Panc1 (cell line): Measurements from ENCODE around the gene HGFAC. TPM values are rescaled to one million over a fixed set of nuclear protein-coding genes. Genes with fewer than 3 reads are reported as not detected.

Source experiments
- ATAC-seq: fragments of 200-7000 bp; cut with Tn5 transposase; 2 replicates; pipeline ENCODE4 v1.9.1; 2020; ENCODE audit warnings: mild to moderate bottlenecking, moderate library complexity
- BruUV-seq: library from RNA; stranded (reverse); fragments of 400-500 nt; replicated peaks from 2 replicates; lab custom pipeline; 2021; lab: Mats Ljungman, UMichigan
- CTCF ChIA-PET: fragments of 300-600 bp; sonication (Branson Sonifier 250); formaldehyde crosslinking; loops from one replicate; lab custom pipeline; 2022; ENCODE audit warnings: antibody characterized with exemption; lab: Charles Lee
- POLR2A ChIA-PET: fragments of 300-600 bp; sonication (Branson Sonifier 250); formaldehyde crosslinking; loops from one replicate; lab custom pipeline; 2022; ENCODE audit warnings: antibody characterized with exemption; lab: Charles Lee
- DNase-seq: peaks from one replicate; pipeline ENCODE4 v3.0.0-alpha.2; 2010; ENCODE audit warnings: low read depth, low spot score
- H3K27ac ChIP-seq: 2 replicates; pipeline ENCODE4 v1.5.1; 2011; ENCODE audit warnings: mild to moderate bottlenecking, low read length, inconsistent platforms
- H3K27me3 ChIP-seq: fragments of 200-500 bp; sonication (Bioruptor generic); 2 replicates; pipeline ENCODE4 v1.6.0; 2014; ENCODE audit warnings: low read length, inconsistent platforms; ENCODE audit not compliant: control insufficient read depth, insufficient read depth
- H3K36me3 ChIP-seq: fragments of 200-500 bp; sonication (Bioruptor generic); 2 replicates; pipeline ENCODE4 v1.5.1; 2014; ENCODE audit warnings: inconsistent platforms, mild to moderate bottlenecking, low read length, moderate library complexity; ENCODE audit not compliant: control insufficient read depth, insufficient read depth
- H3K4me1 ChIP-seq: 2 replicates; pipeline ENCODE4 v1.5.1; 2011; ENCODE audit warnings: inconsistent platforms, mild to moderate bottlenecking, low read length, moderate library complexity; ENCODE audit not compliant: control insufficient read depth, insufficient read depth
- H3K4me3 ChIP-seq, 2 experiments: 2 replicates each; pipeline ENCODE4 v1.5.1; 2011 to 2012; ENCODE audit warnings: low read depth in 2 of 2, low read length in 2 of 2, mild to moderate bottlenecking in 2 of 2, inconsistent platforms in 1 of 2, moderate library complexity in 1 of 2
- H3K9me3 ChIP-seq: fragments of 200-500 bp; sonication (Bioruptor generic); 2 replicates; pipeline ENCODE4 v1.5.1; 2014; ENCODE audit warnings: low read depth, mild to moderate bottlenecking, inconsistent platforms, low read length, moderate library complexity; ENCODE audit not compliant: control insufficient read depth, insufficient read depth
- CTCF ChIP-seq: fragments of 450-650 bp; IDR thresholded peaks from 2 replicates; pipeline ENCODE4 v1.5.1; 2017; ENCODE audit warnings: mild to moderate bottlenecking
- POLR2AphosphoS5 ChIP-seq: IDR thresholded peaks from 2 replicates; pipeline ENCODE4 v1.6.1; 2012; ENCODE audit warnings: mild to moderate bottlenecking, low read depth, low read length, moderate library complexity
- REST ChIP-seq, 2 experiments: IDR thresholded peaks; 2 replicates each; pipeline ENCODE4 v1.6.1; 2011 to 2012; ENCODE audit warnings: low read depth in 2 of 2, control low read depth in 1 of 2, low read length in 1 of 2, mild to moderate bottlenecking in 1 of 2, moderate library complexity in 1 of 2; ENCODE audit not compliant: insufficient read depth in 1 of 2
- SIN3A ChIP-seq: IDR thresholded peaks from 2 replicates; pipeline ENCODE4 v1.6.1; 2012; ENCODE audit warnings: low read depth, mild to moderate bottlenecking, low read length, moderate library complexity, borderline replicate concordance; ENCODE audit not compliant: insufficient read depth
- TCF7L2 ChIP-seq: IDR thresholded peaks from 2 replicates; pipeline ENCODE4 v1.6.1; 2011; ENCODE audit warnings: mild to moderate bottlenecking, low read depth, low read length, inconsistent platforms
- in situ Hi-C: cut with HindIII; loops from 2 replicates; pipeline ENCODE4 v1.10.0; 2016; ENCODE audit warnings: low sequenced_read_pairs, low pct_unique_long_range_greater_than_20kb
- intact Hi-C: fragments of 100-400 bp; cut with micrococcal nuclease; formaldehyde crosslinking; loops from one replicate; pipeline ENCODE4 v1.10.0; 2022; ENCODE audit not compliant: unreplicated experiment
- total RNA-seq: library from RNA; stranded (reverse); gene quantifications from one replicate; pipeline ENCODE4 v1.2.1, GENCODE V29; 2021; ENCODE audit not compliant: unreplicated experiment

Gene HGFAC
- total RNA-seq, 1 experiment from 2014 or later: 0.59 TPM

DNA sequence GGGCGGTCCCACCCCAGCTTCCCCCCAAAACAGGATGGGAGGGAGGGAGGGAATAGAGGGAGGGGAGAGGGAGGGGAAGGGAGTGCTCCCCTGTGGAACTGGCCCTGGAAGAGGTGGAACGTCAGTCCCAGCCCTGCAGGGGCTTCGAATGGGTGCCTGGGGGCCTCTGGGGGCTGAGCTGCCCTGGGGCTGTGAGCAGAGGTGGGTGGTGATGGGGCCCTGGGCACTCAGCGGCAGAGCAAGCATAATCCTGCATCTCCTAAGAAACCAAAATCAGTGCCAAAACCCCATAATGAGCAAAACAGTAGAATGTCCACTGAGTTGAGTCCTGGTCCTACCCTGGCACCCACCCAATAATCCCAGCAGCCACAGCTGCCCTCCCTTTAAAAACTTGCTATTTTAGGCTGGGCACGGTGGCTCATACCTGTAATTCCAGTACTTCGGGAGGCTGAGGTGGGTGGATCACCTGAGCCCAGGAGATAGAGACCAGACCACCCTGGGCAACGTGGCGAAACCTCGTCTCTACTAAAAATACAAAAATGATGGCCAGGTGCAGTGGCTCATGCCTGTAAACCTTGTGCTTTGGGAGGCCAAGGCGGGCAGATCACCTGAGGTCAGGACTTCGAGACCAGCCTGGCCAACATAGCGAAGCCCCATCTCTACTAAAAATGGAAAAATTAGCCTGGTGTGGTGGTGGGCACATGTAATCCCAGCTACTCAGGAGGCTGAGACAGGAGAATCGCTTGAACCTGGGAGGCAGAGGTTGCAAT lies 32.4 kb downstream of the HGFAC start:
- H3K27me3 ChIP-seq: no peaks in the 10 kb centered on the region
- ATAC-seq (no peak), DNase-seq (no peak)
- no peak overlapping the region for H3K4me3 ChIP-seq
- H3K4me1 ChIP-seq: no peaks in the 10 kb centered on the region
- no TSS peak for BruUV-seq
- no peaks in the 10 kb centered on the region for H3K36me3 ChIP-seq
- intact Hi-C loops (no loop called here), in situ Hi-C loops (no loop called here)
- no peaks in the 10 kb centered on the region for H3K9me3 ChIP-seq
- no peak overlapping the region for H3K27ac ChIP-seq
- TF ChIP-seq CTCF (no peak), TCF7L2 (no peak), POLR2AphosphoS5 (no peak), SIN3A (no peak), REST (IDR thresholded peaks at IDR 0.05; ENCODE audit: insufficient read depth in 1 of 2, low read depth in 2 of 2, low read length in 1 of 2) (no peak)
- ChIA-PET CTCF (no interaction called here), POLR2A (no interaction called here)

GRCh38 chr4:3475041-3475712 lies 33.4 kb downstream of the HGFAC start:
- Histone ChIP-seq H3K9me3 (no peaks in the 10 kb centered on the region), H3K4me3 (no peak overlapping the region), H3K36me3 (no peaks in the 10 kb centered on the region), H3K27me3 (no peaks in the 10 kb centered on the region), H3K27ac (no peak overlapping the region), H3K4me1 (no peaks in the 10 kb centered on the region)
- intact Hi-C loops (no loop called here), in situ Hi-C loops (no loop called here)
- ChIA-PET POLR2A (no interaction called here), CTCF (no interaction called here)
- DNase-seq: no peak
- BruUV-seq: no TSS peak
- TF ChIP-seq CTCF (no peak), POLR2AphosphoS5 (no peak), REST (IDR thresholded peaks at IDR 0.05; ENCODE audit: insufficient read depth in 1 of 2, low read depth in 2 of 2, low read length in 1 of 2) (no peak), SIN3A (no peak), TCF7L2 (no peak)
- no peak for ATAC-seq
